GM19397 (cell line): Measurements from ENCODE around the gene FBXO10.
"Not testable (repeated sequence)": the region's sequence is repeated elsewhere in the genome, so short reads cannot be mapped to it uniquely, and the experiment has no call there.

Source experiments
- ATAC-seq: cut with Tn5 transposase; IDR thresholded peaks from one replicate; pipeline ENCODE4 v1.9.1; 2021; ENCODE audit warnings: mild to moderate bottlenecking, moderate library complexity; ENCODE audit not compliant: unreplicated experiment

The FBXO10 gene

GRCh38 chr9:37485389-37486255 is 90.6 kb downstream of the FBXO10 start, which contains the start of gene POLR1E:
POLR1E (plus strand) TSS chr9:37485948; CDS start chr9:37486048, 100 bp downstream.
- ATAC-seq, result peak; percentile 94

DNA sequence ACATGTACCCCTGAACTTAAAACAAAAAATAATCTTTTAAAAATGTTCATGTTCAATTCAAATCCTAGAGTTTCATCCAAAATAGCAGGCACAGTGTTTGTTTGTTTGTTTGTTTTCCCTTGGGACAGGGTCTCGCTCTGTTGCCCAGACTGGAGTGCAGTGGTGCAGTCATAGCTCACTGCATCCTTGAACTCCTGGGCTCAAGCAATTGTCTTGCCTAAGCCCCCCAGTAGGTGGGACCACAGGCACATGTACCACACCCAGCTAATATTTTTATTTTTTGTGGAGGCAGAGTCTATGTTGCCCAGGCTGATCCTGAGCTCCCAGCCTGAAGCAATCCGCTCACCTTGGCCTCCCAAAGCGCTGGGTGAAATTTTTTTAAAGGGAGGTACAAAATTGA is 95.4 kb downstream of the FBXO10 start:
- ATAC-seq, result no peak

GRCh38 chr9:37477987-37478619 is 98.1 kb downstream of the FBXO10 start:
- not testable (repeated sequence) for ATAC-seq

DNA sequence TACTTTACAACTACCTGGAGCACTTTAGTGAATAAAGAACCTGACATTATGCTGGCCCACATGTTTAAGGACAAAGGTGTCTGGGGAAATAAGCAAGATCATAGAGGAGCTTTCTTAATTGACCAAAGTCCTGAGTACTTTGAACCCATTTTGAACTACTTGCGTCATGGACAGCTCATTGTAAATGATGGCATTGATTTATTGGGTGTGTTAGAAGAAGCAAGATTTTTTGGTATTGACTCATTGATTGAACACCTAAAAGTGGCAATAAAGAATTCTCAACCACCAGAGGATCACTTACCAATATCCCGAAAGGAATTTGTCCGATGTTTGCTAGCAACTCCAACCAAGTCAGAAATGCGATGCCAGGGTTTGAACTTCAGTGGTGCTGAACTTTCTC is 98.7 kb downstream of the FBXO10 start:
- ATAC-seq, result not testable (repeated sequence)

DNA sequence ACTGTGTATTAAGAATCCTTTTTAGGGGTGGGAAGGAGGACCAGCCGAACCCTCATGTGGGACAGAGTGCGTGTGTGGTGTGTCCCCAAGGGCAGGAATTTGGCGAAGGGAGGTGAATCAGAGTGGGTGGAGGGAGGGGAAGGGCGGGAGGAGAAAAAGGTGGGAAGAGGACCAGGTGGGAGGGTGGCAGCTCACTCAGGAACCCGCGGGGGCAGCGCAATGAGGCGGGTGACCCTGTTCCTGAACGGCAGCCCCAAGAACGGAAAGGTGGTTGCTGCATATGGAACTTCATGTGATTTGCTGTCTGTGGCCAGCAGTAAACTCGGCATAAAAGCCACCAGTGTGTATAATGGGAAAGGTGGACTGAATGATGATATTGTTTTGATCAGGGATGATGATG is 99.2 kb downstream of the FBXO10 start:
- no peak for ATAC-seq

- no peak for ATAC-seq
Measured at GRCh38 chr9:37474438-37474837, 101.7 kb downstream of the FBXO10 start.

- ATAC-seq, result not testable (repeated sequence)
Measured at GRCh38 chr9:37473982-37474381, 102.2 kb downstream of the FBXO10 start.

- ATAC-seq, result no peak
Measured at GRCh38 chr9:37471942-37472684, 104.1 kb downstream of the FBXO10 start.

GRCh38 chr9:37468620-37469019 is 107.6 kb downstream of the FBXO10 start:
- ATAC-seq, result no peak

- not testable (repeated sequence) for ATAC-seq
Measured at GRCh38 chr9:37467530-37467929, 108.7 kb downstream of the FBXO10 start.

- ATAC-seq, result peak; percentile 9
Measured at GRCh38 chr9:37466037-37466709, 110.0 kb downstream of the FBXO10 start.

GRCh38 chr9:37465249-37466036 is 110.7 kb downstream of the FBXO10 start, which contains the start of gene ZBTB5:
ZBTB5 (minus strand) TSS chr9:37465450; CDS start chr9:37442551, 22,899 bp downstream.
- ATAC-seq, result peak; percentile 80

DNA sequence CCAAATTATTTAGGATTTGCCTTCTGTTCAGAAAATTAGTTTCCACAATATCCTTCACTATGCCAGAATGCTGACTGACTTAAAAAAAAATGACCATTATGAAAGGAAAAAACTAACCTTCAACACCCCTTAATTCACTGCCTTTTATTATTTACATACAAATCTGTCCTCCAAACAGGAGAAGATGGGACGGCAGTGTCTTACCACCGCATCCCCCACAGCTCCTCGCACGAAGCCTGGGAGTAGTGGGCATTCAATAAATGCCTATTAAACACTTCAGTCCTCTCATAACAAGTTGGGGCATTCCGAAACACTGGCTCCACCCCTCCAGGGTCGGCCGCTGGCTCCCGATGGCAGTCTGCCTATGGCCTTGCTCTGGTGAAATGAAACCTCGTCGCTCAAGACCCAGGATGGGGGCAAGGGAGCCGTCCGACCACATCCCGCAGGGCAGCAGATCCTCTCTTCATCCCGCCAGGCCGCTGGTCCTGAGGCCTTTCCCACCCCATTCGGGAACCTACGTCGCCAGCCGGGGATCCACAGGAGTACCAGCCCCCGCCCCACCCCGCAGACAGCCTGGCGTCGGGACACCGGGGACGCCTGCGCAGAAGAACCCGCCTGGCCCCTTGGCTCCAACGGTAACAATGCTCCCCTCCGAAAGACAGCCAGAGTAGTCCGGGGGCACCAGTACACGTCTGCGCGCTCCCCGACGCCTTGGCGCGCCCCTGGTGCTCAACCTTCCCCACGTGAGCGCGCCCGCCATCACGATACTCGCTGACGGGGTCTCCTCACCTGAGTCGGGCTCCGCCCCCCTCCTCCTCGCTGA is 111.5 kb downstream of the FBXO10 start:
- peak; percentile 37 for ATAC-seq

DNA sequence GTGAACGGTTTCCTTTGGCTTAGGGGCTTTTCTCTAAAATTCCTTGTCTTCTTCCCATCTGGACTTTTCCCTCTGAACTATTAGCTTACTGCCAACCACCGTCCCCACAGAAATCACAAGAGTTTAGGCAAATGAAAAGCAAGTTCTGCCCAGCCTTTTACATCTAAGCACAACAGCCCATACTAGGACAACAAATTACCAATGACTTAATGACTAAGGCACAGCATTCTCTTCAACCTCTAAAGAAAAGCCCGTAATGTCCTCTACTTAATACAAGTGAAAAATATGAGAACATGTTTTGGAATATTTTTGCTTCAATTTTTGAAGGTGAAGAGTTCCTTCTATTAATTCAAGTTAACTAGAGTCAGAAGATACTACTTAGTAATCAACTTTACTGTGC is 112.2 kb downstream of the FBXO10 start:
- ATAC-seq, result no peak
